Loucy (cell line): ENCODE data around the gene MAVS.
A peak's percentile ranks its signal among the peaks of the same experiment; 100 is the strongest.
"Not testable (repeated sequence)": the region's sequence is repeated elsewhere in the genome, so short reads cannot be mapped to it uniquely, and the experiment has no call there.

Experiments used
- H2AFZ ChIP-seq: fragments of 200-600 bp; sonication (generic); 2 replicates; pipeline ENCODE4 v1.6.0; 2016; ENCODE audit warnings: antibody characterized with exemption, mild to moderate bottlenecking, low read length, moderate library complexity
- H3F3A ChIP-seq: fragments of 200-600 bp; 2 replicates; pipeline ENCODE4 v1.6.0; 2016; ENCODE audit warnings: antibody characterized with exemption, low read depth, mild to moderate bottlenecking
- H3K27me3 ChIP-seq: fragments of 200-600 bp; sonication (generic); 2 replicates; pipeline ENCODE4 v1.6.1; 2014; ENCODE audit warnings: low read length, mild to moderate bottlenecking; ENCODE audit not compliant: insufficient read depth, poor library complexity, severe bottlenecking
- H3K36me3 ChIP-seq: fragments of 200-600 bp; sonication (generic); 2 replicates; pipeline ENCODE4 v1.6.1; 2016; ENCODE audit warnings: low read length; ENCODE audit not compliant: insufficient read depth
- H3K4me1 ChIP-seq: fragments of 200-600 bp; sonication (generic); 2 replicates; pipeline ENCODE4 v1.5.1; 2014; ENCODE audit warnings: low read length, mild to moderate bottlenecking; ENCODE audit not compliant: insufficient read depth, poor library complexity, severe bottlenecking
- H3K4me2 ChIP-seq: fragments of 200-600 bp; sonication (generic); 2 replicates; pipeline ENCODE4 v1.6.0; 2014; ENCODE audit warnings: antibody characterized with exemption, low read length, low read depth, mild to moderate bottlenecking; ENCODE audit not compliant: poor library complexity, severe bottlenecking
- H3K4me3 ChIP-seq: fragments of 200-600 bp; sonication (generic); 2 replicates; pipeline ENCODE4 v1.5.1; 2014; ENCODE audit warnings: low read length, mild to moderate bottlenecking, mixed read lengths; ENCODE audit not compliant: poor library complexity, severe bottlenecking
- H3K79me2 ChIP-seq: fragments of 200-600 bp; sonication (generic); 2 replicates; pipeline ENCODE4 v1.6.1; 2014; ENCODE audit warnings: low read length; ENCODE audit not compliant: insufficient read depth
- H3K9ac ChIP-seq: fragments of 200-600 bp; sonication (generic); 2 replicates; pipeline ENCODE4 v1.6.0; 2014; ENCODE audit warnings: mild to moderate bottlenecking, low read depth, low read length, moderate library complexity; ENCODE audit not compliant: poor library complexity, severe bottlenecking
- H3K9me2 ChIP-seq: fragments of 200-600 bp; sonication (generic); replicated peaks from 2 replicates; pipeline ENCODE4 v1.6.1; 2016; ENCODE audit warnings: low read depth, low read length, mixed read lengths
- H3K9me3 ChIP-seq: fragments of 200-600 bp; sonication (generic); 2 replicates; pipeline ENCODE4 v1.6.1; 2014; ENCODE audit warnings: mild to moderate bottlenecking, antibody characterized with exemption, low read length, low read depth; ENCODE audit not compliant: insufficient read depth
- H4K20me1 ChIP-seq: fragments of 200-600 bp; sonication (generic); 2 replicates; pipeline ENCODE4 v1.6.0; 2014; ENCODE audit warnings: antibody characterized with exemption, low read length, mild to moderate bottlenecking; ENCODE audit not compliant: insufficient read depth, poor library complexity, severe bottlenecking
- EZH2phosphoT487 ChIP-seq: fragments of 200-600 bp; IDR thresholded peaks from 2 replicates; pipeline ENCODE4 v1.6.1; 2018; ENCODE audit warnings: antibody characterized with exemption, mild to moderate bottlenecking, moderate library complexity, borderline replicate concordance
- TF ChIP-seq, protein P1 (sequence below): fragments of 200-600 bp; sonication (generic); conservative IDR thresholded peaks from 2 replicates; pipeline ENCODE4 v1.5.1; 2014; ENCODE audit warnings: mild to moderate bottlenecking, antibody characterized with exemption, low read length

Gene MAVS

DNA sequence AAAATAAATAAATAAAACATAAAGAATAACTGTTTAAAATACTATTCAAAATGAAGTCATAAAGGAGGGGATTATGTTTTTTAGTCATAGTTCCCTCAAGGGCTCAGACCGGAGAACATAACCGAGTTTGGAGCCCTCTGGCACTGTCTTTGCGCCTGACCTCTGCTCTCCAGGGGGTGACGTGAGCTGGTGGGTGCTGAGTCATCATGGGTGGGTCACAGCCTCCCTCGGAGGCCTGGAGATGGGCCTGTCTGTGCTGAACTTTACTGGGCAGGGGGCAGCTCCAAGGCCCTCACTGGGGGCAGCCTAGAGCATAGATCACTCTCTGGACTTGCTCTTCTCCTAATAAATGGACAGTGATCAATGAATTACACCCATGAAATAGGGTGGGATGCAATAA is 3.1 kb upstream of the MAVS start:
- no peaks in the 10 kb centered on the region for H3K36me3 ChIP-seq
- peaks cover 12% of the 10 kb centered on the region for H4K20me1 ChIP-seq
- no peak overlapping the region for H3K9ac ChIP-seq
- H3K4me2 ChIP-seq = no peak overlapping the region
- no peaks in the 10 kb centered on the region for H3K27me3 ChIP-seq
- no peaks in the 10 kb centered on the region for H3K9me3 ChIP-seq
- TF ChIP-seq, protein P1, sequence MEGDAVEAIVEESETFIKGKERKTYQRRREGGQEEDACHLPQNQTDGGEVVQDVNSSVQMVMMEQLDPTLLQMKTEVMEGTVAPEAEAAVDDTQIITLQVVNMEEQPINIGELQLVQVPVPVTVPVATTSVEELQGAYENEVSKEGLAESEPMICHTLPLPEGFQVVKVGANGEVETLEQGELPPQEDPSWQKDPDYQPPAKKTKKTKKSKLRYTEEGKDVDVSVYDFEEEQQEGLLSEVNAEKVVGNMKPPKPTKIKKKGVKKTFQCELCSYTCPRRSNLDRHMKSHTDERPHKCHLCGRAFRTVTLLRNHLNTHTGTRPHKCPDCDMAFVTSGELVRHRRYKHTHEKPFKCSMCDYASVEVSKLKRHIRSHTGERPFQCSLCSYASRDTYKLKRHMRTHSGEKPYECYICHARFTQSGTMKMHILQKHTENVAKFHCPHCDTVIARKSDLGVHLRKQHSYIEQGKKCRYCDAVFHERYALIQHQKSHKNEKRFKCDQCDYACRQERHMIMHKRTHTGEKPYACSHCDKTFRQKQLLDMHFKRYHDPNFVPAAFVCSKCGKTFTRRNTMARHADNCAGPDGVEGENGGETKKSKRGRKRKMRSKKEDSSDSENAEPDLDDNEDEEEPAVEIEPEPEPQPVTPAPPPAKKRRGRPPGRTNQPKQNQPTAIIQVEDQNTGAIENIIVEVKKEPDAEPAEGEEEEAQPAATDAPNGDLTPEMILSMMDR = no peak
- no peak for TF ChIP-seq EZH2phosphoT487
- no peaks in the 10 kb centered on the region for H3K9me2 ChIP-seq
- peaks cover 21% of the 10 kb centered on the region for H3K4me1 ChIP-seq
- no peak overlapping the region for H3K4me3 ChIP-seq
- H3F3A ChIP-seq = no peaks in the 10 kb centered on the region
- peaks cover 18% of the 10 kb centered on the region for H3K79me2 ChIP-seq
- no peak overlapping the region for H2AFZ ChIP-seq

DNA sequence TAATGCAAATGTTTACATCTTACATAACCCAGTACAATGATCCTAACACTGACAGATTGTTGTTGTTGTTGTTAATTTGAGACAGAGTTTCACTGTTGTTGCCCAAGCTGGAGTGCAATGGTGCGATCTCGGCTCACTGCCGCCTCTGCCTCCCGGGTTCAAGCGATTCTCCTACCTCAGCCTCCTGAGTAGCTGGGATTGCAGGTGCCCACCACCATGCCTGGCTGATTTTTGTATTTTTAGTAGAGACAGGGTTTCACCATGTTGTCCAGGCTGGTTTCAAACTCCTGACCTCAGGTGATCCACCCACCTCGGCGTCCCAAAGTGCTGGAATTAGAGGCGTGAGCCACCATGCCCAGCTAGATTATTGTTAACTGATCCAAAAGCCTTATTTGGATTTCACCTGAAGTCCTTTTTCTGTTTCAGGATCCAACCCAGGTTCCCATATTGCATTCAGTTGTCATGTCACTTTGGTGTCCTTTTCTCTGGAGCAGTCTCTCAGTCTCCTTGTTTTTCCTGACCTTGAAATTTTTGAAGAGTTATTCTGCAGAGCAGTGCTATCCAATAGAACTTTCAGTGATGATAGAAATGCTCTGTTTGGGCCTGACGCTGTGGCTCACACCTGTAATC is 2.5 kb upstream of the MAVS start:
- Histone ChIP-seq H3K4me1 (peaks cover 15% of the 10 kb centered on the region), H3K79me2 (peaks cover 24% of the 10 kb centered on the region)

DNA sequence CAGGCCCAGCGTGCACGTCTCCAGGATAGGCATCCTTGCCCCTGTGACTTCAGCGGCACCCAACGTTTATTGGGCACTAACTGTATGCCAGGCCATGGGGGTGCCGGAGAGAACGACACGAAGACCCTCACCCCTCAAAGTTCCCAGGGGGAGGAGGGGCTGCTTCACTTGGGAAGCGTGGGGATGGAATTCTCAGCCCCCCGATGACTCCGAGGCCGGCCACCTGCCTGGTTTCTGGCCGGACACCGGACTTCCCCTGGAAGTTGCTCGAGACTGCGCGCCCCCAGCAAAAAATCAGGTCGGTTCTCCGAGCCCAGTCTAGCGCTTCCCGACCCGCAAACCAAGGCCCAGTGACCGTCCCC is 275 bp upstream of the MAVS start:
- peak overlapping the region; percentile 91 for H3K9ac ChIP-seq
- no peaks in the 10 kb centered on the region for H3K27me3 ChIP-seq
- peaks cover 17% of the 10 kb centered on the region for H4K20me1 ChIP-seq
- TF ChIP-seq, protein P1 = no peak
- TF ChIP-seq EZH2phosphoT487 = no peak
- H3K36me3 ChIP-seq = no peaks in the 10 kb centered on the region
- H3K9me2 ChIP-seq = no peaks in the 10 kb centered on the region
- H3K9me3 ChIP-seq = no peaks in the 10 kb centered on the region
- H3K4me3 ChIP-seq = peak overlapping the region; percentile 82
- no peaks in the 10 kb centered on the region for H3F3A ChIP-seq
- peaks cover 31% of the 10 kb centered on the region for H3K79me2 ChIP-seq
- peak overlapping the region; percentile 78 for H2AFZ ChIP-seq
- H3K4me2 ChIP-seq = peak overlapping the region; percentile 67
- H3K4me1 ChIP-seq = peaks cover 12% of the 10 kb centered on the region

More for the DNA sequence above, 2.5 kb upstream of the MAVS start:
- H3K9me2 ChIP-seq, H3K4me3 ChIP-seq, H3F3A ChIP-seq, H3K4me2 ChIP-seq, H2AFZ ChIP-seq, H3K27me3 ChIP-seq, H3K36me3 ChIP-seq, H3K9me3 ChIP-seq, H3K9ac ChIP-seq: not testable (repeated sequence)
- peaks cover 17% of the 10 kb centered on the region for H4K20me1 ChIP-seq

DNA sequence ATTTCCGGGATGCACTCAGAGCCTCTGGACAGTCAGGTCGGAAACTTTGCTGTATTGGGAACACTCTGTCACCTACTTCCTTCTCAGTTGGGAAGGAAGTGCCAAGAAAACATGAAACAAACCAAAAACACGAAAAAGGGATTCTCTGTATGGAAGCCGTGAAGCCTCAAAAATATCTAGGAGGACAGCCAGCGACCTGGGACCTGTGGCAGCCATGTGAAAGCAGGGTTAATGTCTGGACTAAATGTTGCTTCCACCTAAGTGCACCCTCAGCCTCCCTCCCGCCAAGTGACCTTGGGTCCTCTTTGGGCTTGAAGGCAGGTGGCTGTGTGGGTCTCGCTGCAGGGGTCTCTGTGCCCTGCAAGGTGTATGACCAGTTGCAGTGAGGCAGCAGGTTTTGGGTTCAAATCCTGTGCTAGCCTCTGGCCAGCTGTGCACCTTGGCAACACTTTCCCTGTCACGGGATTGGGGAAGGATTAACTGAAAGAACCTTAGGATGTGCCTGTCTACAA is 851 bp downstream of the MAVS start:
- Histone ChIP-seq H3K36me3 (no peaks in the 10 kb centered on the region), H3K9ac (peak overlapping the region; percentile 91), H3K9me3 (no peaks in the 10 kb centered on the region), H3K4me2 (peak overlapping the region; percentile 89), H3K4me3 (peak overlapping the region; percentile 82), H3K79me2 (peaks cover 31% of the 10 kb centered on the region), H3K9me2 (no peaks in the 10 kb centered on the region), H2AFZ (no peak overlapping the region), H3K27me3 (no peaks in the 10 kb centered on the region), H4K20me1 (peaks cover 17% of the 10 kb centered on the region), H3F3A (no peaks in the 10 kb centered on the region), H3K4me1 (peaks cover 12% of the 10 kb centered on the region)
- TF ChIP-seq EZH2phosphoT487 = no peak
- TF ChIP-seq, protein P1 = no peak
